NCI-H2029 treated with DMSO at 0.1 percent for 48 hours (cell line): ENCODE measurements around the gene PRKCA.
"Not testable (repeated sequence)": the region's sequence is repeated elsewhere in the genome, so short reads cannot be mapped to it uniquely, and the experiment has no call there.

Experiments
- DNase-seq: peaks from one replicate; lab custom pipeline; 2025; lab: John Stamatoyannopoulos, UW

The PRKCA gene

DNA sequence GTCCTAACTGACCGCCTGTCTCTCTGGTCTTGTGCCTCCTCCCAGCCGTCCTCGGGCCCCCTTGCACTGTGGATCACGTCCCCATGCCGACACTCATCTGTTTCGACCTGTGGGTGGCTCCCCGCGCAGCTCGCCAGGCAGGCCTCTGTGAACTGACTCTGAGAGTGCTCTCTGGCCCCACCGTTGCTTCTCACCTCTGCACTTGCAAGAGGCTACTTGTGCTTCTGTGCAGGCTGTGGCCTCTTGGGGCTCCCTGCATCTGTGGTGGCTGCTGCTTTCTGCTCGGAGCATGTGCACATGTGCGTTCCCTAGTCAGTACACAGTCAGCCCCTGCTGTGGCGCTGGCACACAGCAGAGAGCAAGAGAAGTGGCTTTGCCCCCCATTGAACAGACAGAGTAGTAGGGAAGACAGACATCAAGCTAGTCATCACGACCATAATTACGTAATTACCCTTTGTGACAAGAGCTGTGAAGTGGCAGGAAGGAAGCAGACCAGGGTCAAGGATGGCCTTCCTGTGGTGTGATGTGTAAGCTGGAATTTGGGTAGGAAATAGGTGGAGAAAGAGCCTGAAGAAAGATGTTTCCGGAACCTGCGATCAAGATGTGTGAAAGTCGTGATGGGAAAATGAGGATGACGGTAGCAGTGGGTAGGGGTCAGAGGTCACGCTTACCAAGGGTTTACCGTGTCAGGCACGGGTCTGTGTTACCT is 276.5 kb downstream of the PRKCA start:
- no peak for DNase-seq

DNA sequence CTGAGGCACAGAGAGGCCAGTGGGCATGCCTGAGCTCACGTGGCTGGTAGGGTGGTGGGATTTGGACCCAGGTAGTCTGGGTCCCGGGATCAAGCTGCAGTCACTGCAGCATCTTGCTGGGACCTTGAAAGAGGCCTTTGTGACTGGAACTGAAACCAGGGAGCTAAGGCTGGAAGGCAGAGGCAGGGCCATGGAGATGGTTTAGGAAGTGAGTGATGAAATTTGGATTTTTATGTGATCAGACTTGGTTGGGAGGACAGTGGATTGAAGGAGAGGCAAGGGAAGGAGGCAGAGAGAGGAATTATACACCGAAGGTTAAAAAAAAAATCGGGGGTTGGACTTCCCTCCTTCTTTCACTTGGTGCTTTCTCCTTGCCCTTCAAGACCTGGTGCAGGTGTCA is 277.1 kb downstream of the PRKCA start:
- no peak for DNase-seq

DNA sequence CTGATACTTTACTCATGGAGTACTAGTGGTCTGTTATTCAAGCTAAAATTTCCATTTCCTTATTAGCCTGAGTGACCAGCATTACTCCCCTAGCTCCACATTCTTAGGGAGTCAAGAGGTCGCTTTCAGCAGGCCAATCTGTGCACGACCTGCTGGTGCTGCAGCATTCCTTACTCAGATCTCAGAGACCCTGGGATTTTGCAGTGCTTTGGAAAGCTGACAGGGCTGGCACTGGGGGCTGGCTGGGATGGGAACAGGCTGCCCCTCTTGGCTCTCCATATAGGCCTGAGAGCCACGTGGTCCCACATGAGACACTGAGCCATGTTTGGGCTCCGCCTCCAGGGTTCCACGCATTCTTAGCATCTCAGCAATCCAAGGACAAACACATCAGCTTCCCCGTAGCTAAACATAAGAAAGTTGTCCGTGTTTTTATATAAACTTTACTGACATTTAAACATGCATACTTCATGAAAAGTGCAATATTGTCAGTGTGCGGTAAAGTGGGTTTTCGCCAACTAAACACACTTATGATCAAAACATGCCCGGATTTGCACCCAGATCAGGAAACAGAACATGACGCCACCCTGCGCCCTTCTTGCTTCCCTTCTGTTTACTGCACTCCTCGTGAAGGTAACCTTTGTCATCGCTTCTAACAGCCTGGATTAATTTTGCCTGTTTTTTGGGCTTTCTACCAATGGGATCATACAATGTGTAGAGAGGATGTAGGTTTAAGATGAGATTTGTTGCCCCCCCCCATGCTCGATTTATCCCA is 278.0 kb downstream of the PRKCA start:
- no peak for DNase-seq

DNA sequence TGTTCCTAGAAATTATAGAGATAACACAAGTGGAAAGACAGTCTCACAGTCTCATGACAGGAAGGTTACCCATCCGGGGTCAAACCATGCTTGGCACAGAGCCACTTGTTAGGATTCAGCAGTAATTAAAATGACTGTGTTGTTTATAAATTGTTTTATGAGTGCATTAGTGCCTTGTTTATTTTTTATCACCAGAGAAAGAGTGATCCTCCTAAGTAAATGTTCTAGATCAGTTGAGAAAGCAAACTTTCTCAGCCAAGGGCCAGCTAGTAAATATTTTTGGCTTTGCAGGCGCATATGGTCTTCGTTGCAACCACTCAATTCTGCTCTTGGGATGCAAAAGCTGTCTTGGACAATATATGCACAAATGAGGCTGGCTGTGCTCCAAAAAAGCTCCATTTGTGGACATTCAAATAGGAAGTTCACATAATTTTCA is 278.6 kb downstream of the PRKCA start:
- no peak for DNase-seq

DNA sequence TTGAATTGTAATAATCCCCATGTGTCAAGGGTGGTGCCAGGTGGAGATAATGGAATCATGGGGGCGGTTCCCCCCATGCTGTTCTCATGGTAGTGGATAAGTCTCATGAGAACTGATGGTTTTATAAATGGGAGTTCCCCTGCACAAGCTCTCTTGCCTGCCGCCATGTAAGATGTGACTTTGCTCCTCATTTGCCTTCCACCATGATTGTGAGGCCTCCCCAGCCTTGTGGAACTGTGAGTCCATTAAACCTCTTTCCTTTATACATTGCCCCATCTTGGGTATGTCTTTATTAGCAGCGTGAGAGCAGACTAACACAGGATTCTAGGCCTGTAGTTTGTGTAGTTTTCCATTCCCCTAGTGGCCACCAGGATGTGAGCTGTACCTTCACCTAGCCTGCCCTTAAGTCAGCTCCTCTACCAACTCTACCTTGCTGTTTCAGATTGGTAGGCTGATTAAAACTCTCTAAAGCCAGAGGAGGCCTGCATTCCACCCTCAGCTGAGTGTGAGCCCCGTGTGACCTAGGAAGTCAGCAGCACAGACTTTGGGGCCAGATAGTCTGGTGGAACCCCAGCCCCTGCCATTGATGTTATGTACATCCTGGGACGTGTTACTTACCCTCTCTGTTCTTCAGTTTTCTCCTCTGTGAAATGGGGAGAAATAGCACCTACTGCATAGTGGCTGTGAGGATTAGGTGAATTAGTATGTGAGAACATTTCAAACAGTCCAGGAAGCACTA is 280.1 kb downstream of the PRKCA start:
- no peak for DNase-seq

DNA sequence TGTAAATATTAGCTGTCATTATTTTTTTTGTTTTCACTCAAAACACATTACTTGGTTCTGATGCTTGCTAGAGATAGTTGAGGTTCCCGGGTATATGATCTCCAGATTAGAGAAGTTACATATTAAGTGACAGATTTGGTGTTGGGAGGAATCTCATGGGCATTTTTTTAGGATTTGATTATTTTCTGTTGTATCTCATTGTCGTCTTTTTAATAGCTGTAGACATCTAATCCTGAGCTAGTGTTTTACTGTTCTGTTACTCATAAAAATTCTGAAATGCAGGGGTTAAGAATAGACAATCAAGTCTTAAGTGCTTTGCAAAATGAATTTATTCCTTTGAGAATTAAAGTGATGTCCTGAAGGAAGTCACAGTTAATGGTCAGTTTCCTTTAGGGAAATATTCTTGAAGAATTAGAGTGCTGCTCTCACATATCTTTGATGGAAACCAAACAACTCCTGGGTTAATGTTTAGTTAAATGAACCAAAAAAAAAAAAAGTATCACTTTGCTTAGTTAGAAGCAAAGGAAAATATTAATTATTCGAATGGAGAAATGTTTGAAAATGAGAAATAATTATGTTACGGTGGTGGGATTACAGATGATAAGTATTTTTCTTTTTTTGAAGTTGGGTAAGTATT is 280.8 kb downstream of the PRKCA start:
- DNase-seq: no peak

DNA sequence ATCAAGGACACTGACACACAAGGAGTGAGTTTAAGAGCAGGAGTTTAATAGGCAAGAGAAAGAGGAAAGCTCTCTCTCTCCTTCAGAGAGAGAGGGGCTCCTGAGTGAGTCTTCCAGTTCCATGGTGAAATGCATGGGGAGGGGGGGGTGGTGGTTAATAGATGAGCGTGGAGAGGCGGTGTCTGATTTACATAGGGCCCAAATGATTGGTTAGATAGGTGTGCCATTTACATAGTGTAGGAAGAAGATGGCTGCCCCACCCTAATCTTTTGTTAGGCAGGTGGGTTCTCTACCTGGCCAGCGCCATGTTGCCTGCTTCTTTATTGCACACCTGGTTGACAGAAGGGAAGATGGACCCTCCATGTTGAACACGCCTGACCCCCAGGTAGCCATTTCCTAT is 282.5 kb downstream of the PRKCA start:
- DNase-seq: no peak

DNA sequence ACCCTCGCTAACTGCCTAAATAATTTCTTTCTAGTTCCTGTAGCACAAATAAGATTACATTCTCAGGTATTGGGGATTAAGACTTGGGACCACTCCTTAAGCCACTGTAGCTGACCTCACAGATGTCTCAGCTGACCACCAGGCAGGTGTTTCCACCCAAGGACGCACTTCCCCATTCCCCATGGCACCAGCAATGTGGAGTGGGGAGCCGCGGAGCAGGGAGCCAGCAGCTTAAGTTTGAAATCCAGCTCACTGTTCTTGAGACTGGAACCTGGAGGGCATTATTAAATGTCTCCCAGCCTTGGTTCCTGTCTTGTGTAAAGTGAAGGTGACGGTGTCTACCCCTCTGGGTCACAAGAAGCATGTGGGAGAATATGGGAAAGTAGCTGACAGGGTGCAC is 283.1 kb downstream of the PRKCA start:
- DNase-seq: no peak

DNA sequence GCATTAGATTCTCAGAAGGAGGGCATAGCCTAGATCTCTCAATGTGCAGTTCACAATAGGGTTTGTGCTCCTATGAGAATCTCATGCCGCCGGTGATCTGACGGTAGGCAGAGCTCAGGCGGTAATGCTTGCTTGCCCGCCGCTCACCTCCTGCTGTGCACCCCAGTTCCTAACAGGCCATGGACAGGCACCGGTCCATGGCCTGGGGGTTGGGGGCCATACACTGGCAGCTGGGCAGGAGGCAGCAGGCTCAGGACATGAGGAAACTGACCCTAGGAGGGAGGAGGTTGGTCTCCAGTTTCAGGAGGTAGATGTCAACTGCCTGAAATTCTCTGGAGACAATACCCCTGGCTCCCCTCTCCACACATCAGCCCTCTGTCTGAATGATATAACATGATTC is 287.5 kb downstream of the PRKCA start:
- DNase-seq: no peak

DNA sequence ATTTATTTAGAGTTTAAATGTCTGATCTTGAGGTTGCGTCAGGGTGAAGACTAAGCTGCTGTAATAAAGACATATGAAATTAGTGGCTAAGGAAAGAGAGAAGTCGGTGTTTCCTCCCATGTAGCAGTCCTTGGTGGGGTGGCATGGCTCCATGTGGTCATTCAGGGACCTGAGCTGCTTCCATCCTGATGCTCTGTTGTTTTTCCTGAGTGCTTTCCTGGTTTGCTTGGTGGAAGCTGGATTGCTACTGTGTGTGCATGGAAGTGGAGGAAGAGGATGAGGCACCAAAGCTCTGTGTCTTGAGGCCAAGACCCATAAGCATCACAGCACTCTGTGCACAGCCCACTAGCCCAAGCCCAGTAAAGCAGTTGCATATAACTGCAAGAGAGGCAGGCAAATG is 290.7 kb downstream of the PRKCA start:
- no peak for DNase-seq

DNA sequence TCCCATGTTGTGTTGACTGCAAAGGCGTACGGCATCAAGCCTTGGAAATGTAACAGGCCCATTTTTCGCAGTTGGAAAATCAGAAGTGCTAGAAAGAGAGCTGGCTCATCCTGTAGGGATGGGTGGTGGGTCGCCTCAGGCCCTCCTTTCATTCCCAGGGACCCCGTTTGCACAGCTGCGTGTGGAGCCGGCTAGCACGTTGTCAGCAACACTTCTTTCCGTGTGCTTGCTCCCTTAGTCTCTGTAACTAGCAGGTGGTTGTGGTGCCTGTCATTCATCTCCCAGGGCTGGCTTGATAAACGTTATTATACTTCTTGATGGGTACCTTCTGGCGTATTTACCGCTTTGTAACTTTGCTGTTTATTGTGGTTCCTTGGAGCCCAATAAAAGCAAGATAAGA is 293.5 kb downstream of the PRKCA start:
- DNase-seq: no peak

DNA sequence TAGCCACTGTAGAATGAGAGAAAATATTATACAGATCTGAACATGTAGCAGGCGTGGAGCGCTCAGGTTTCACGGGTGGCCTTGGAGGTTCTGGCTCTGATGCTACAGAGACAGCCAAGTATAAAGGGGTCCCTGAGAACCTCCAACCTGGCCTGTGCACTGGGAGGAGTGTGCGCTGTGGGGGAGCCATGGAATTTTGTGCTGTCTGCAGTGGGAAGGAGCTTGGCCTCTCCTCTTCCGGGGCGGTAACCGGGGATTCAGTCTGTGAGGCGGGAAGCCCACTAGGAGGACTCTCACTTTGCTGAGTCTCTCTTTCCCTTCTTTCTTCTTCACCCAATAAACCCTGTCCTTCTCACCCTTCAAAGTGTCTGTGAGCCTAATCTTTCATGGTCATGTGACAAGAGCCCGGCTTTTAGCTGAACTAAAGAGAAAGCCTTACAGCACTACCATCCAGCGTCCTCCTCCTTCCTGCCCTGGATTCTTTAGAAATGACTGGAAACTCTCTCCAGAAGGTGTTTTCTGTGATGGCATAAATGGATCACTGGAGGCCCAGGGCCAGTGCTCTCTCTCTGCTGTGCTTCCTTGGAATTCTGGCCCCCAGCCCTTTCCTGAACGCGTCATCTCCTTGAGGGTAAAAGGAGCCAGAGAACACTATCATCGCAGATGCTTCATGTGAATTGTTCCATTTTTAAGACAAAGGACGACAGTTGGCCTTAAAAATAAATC is 300.4 kb downstream of the PRKCA start:
- DNase-seq: no peak

DNA sequence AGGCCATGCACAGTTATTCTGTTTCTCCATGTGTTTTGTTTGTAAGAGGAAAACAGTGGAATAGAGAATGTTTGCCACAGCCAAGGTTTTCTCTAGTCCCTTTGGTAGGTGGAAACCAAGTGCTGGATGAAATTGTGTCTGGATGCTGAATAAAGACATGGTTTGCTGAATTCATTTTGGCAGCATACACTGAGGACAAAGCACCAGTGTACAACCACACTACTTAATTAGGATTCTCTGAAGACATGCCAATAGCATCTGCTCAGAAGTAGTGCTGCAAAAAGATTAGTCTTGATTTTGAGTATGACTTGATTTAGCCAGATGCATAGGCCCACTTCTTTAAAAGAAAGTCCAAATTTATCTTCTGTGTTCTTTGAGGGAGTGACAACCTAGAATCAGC is 302.0 kb downstream of the PRKCA start:
- no peak for DNase-seq

DNA sequence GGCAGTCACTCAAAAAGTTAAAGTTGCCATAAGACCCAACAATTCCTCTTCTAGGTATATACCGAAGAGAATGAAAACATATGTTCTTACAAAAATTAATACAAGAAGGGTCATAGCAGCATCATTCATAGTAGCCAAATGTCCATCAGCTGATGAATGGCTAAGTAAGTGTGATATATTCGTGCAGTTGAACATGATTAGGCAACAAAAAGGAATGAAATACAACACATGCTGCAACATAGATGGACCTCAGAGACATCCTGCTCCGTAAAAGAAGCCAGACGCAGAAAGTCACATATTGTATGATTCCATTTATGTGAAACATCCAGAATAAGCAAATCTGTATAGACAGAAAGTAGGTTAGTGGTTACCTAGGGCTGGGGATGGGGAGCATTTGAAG is 303.1 kb downstream of the PRKCA start:
- no peak for DNase-seq

DNA sequence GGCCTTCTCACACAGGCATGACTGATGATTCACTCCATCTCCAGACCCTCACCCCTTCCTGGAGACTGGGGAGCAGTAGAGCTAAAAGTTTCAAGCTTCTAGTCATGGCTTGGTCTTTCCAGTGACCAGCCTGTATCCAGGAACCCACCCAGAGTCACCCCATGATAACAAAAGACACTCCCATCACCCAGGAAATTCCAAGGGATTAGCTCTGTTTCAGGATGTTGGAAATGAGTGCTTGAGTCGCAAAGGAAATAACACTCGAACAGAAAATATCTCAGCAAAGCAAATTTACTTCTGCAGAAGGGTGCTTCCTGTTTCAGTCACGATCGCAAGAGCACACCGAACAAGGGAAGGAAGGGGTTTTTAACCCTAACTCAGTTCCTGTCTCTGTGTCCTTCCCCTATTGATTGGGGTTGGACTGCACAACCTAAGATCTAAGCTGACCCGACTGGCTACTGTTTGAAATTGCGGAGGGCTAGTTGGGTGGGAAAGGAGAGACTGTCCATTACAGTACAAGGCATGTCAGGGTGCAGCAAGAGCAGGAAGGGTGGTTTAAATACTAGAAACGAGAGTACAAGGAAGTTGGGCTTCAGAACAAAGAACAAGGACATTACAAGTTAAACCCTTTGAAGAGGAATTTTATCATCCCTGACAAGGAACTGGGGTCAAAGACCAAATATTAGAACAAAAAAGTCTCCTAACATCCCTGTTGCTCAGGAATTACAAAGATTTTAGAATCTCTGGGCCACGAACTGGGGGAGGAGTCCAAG is 308.1 kb downstream of the PRKCA start:
- DNase-seq: no peak

DNA sequence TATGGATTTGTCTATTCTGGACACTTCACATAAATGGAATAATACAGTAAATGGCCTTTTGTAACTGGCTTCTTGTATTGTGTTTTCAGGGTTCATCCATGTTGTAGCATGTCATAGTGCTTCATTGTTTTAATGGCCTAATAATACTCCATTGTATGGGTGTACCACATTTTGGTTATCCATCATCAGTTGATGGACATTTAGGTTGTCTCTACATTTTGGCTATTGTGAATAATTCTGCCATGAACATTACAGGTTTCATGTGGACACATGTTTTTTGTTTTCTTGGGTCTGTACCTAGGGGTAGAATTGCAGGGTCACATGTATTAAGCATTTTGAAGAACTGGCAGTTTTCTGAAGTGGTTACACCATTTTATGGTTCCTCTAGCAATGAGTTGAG is 309.0 kb downstream of the PRKCA start:
- DNase-seq: no peak

DNA sequence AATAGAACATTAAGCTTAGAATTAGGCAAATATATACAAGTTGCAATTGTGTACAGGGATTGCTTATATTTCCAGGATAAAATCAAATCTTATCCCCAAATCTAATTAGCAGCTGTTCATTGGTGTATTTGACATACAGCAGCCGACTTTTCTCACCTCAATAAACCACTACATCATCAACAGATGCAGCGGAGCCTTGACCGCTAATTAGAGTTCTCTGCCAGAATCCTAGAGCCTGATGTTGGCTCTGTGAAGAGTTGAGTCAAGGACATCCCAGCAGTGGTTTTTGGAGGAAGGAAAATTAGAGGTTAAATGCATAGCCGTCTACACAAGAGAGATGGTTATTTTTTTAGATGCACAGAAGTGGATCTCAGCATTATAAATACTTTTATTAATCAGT is 310.6 kb downstream of the PRKCA start:
- DNase-seq: no peak

DNA sequence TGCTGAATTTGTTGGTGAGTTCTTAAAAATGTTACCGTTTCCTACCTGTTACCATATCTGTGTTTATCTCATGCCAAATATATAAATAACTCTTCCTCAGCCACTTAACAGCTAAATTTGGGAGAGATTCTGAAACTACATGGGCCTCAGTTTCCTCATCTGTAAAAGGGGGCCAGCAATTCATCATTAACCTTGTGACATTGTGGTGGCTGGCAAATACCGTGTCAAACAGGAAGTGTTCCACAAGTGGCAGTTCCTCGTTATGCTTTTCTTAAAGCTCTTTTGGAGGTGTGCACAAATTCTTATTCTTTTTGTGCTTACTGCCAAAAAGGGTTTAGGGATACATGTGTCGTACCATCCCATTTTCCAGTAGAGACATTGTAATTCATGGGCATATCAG is 312.1 kb downstream of the PRKCA start:
- no peak for DNase-seq

DNA sequence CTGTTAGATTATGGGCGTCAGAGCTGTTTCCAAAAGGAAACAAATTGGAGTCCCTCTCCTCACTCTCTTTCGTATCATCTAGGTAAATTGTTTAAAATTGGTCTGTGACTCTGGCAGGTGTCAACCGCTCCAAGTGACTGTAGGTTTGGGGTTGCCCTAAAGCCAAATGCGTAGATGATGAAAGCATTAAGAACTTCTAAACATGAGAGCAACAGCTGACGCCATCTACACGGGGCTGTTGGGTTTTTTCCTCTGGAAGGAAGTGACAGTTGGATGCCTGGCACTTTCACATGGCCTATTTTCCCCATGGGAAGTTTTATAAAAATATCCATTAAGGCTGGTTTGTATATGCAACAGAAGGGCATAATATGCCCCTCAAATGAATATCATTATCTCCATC is 316.8 kb downstream of the PRKCA start:
- no peak for DNase-seq

DNA sequence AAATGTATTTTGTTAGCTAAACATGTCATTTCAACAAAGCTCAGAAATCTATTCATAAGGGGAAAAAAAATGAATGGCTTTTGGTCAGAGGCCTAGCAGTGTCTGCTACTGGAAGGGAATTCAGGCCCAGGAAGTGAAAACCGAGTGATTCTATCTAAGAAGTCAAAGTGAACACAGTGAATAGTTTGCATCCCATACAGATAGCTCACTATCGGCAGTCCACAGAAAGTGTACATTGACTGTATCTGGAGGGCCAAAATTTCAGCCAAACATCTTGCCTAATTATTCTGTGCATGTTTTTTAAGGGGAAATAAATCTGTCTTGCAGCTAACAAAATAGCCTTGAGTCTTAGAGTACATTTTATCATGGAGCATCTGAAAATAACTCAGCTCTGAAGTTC is 318.1 kb downstream of the PRKCA start:
- no peak for DNase-seq

DNA sequence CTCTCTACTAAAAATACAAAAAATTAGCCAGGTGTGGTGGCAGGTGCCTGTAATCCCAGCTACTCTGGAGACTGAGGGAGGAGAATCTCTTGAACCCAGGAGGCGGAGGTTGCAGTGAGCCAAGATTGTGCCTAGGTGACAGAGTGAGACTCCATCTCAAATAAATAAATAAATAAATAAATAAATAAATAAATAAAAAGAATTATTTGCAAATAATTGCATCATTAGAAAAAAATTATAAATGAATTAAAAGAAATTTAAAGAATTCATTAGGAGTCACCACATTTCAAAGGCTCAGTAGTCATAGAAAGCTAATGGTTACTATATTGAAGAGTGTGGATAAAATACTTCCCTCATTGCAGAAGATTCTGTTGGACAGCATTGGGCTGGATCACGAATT is 322.2 kb downstream of the PRKCA start:
- DNase-seq: not testable (repeated sequence)
